Measurements from ENCODE around the gene TSPAN18. TPM values are rescaled to one million over a fixed set of nuclear protein-coding genes. Genes with fewer than 3 reads are reported as not detected.

The TSPAN18 gene
- total and polyA plus RNA-seq, 8 donors = 27.2 to 85.8 (median 63.7) TPM

DNA sequence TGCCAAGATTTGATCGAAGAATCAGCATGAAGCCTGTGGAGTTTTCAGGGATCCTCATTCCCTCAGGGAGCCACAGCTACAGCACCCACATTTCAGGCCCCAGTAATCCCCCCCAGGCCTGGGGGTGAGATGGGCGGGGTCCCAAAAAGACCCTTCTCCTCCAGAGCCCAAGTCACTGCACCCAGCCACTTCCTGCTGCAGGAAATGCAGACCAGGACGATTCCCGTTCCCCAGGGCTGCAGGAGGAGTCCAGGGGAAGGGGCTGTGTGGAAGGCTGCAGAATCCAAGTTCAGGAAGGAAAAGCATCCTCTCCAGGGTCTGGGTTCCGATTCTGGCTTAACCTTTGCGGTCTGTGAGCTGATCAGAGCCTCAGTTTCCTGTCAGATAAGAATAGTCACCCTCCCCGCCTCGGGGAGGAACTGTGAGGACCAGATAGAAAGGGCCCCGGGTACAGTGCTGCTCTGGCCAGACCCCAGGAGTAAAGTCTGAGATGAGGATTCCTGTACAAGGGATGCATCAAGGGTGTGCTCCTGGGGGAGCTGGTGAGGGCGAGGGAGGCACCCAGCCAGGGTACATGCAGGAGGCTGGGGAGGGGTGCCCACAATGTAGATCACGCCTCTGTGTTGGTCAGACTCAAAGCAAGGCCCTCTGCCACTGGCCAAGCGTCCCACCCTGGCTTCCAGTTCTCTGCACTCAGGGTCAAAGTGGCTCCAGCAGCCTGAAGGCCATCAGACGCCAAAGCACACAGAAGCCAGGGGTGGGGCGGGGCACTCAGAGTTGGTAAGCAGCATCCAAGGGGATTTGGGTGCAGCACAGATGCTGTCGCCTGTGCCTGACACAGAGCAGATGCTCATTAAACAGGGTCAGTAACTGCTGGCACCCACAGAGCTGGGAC is 254.0 kb downstream of the TSPAN18 start:
- Histone ChIP-seq H3K9me3 (no peaks in the 10 kb centered on the region), H3K4me1 (peaks cover 32 to 41% of the 10 kb centered on the region in 2 donors), H3K36me3 (no peaks in the 10 kb centered on the region), H3K27ac (peak overlapping the region; percentile 48 to 60), H3K4me3 (no peak overlapping the region), H3K27me3 (no peaks in the 10 kb centered on the region)
- ATAC-seq (no peak), DNase-seq (peak in 1 of 4 donors; percentile 51)
- intact Hi-C loops (cut with DNase I) = no loop called here
- no peak for TF ChIP-seq CTCF (IDR thresholded peaks at IDR 0.05)

Other genes with a start within 250 kb of the TSPAN18 start
- gene CD82, start 161.3 kb upstream of the TSPAN18 start, total RNA-seq = 100 to 1,000 TPM in 1 of 2 donors, 10 to 100 TPM in 1; 88.4 to 244 TPM
- gene CD82, start 161.3 kb upstream of the TSPAN18 start, polyA plus RNA-seq (ENCODE audit: insufficient read length in 6 of 6) = 10 to 100 TPM; 33.7 to 65.6 (median 45.4) TPM
- 10 to 100 TPM; 88.9 to 95.5 TPM for gene TP53I11, start 223.9 kb downstream of the TSPAN18 start, total RNA-seq
- 10 to 100 TPM; 45.7 to 64.0 (median 53.9) TPM for gene TP53I11, start 223.9 kb downstream of the TSPAN18 start, polyA plus RNA-seq (ENCODE audit: insufficient read length in 6 of 6)